Fibroblast of skin of left quadriceps (primary cell): ENCODE results near the gene B4GALT1.

Experiments
- DNase-seq, 2 experiments: peaks; one replicate each; pipeline ENCODE4 v3.0.0-alpha.2; 2013; ENCODE audit warnings: low read depth in 2 of 2

Gene B4GALT1, protein sequence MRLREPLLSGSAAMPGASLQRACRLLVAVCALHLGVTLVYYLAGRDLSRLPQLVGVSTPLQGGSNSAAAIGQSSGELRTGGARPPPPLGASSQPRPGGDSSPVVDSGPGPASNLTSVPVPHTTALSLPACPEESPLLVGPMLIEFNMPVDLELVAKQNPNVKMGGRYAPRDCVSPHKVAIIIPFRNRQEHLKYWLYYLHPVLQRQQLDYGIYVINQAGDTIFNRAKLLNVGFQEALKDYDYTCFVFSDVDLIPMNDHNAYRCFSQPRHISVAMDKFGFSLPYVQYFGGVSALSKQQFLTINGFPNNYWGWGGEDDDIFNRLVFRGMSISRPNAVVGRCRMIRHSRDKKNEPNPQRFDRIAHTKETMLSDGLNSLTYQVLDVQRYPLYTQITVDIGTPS

DNA sequence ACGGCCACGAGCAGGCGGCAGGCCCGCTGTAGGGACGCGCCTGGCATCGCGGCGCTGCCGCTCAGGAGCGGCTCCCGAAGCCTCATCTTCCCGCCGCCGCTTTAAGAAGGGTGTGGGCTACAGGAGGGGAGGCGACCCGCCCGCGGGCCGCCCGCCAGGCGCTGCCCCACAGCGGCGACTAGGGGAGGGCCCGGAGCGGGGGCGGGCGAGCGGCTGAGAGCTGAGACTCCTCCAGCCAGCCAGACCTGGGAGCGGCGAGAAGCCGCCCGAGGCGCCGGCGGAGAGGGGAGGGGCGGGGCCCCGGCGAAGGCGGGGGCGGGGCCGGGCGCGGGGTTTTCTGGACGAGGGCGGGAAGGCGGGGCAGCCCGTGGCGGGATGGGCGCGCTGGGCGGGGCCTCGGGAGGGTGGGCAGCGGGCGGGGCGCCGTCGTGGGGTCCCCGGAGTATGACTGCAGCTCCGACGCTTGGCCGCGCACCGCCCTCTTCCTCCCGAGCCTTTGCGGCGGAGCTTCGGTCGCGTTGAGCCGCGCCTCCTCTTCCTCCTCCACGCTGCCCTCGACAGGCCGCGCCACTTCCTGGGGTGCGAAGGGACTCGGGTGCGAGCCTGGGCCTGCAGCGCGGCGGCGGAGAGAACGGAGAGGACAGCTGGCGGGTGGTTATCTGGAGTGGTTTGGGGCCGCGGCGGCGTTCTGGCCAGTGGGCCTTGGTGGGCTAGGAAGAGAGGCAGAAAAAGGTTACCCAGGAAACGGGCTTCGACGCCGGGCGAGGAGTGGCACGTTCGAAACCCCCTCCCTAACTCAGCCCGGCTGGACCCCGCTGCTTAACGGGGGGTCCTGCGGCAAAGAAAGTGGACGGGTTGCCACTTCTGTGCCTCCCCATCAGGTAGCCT is at the start of gene B4GALT1:
TSS of gene B4GALT1 (minus strand) at position 253 of the 888 bp plus-strand sequence. CDS start at position 86, 167 bp downstream.
- DNase-seq: peak; percentile 89 to 91

DNA sequence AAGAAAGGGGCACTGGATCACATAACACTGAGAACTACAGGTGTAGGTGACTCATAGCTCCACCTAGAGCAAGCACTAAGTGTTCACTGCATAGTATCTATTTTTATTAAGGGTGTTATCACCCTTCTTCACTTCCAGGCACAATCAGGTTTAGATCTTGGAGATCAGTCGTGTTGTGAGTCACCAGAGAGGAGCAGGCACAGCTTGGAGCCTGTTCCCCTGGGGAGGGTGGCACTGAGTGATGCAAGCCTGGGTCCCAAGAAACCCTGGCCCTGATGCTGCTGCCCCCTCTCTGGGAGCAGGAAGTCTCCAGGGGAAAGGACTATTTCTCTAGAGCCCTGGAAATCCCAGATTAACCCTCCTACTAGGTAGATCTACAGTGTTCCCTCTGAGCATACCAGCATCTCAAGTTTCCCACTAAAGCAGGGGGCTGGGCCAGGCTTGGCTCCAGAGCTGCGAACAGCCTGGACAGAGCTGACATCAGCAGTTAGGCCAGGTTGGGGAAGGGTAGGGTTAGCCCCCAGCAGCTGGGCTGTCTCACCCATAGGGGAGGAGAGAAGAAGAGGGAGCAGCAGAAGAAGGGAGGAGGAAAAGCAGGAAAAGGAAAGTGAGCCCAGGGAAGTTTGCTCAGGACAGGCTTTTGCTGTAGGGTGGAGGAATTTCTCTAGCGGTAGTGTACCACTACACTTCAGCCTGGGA is 44.7 kb upstream of the B4GALT1 start:
- no peak for DNase-seq

DNA sequence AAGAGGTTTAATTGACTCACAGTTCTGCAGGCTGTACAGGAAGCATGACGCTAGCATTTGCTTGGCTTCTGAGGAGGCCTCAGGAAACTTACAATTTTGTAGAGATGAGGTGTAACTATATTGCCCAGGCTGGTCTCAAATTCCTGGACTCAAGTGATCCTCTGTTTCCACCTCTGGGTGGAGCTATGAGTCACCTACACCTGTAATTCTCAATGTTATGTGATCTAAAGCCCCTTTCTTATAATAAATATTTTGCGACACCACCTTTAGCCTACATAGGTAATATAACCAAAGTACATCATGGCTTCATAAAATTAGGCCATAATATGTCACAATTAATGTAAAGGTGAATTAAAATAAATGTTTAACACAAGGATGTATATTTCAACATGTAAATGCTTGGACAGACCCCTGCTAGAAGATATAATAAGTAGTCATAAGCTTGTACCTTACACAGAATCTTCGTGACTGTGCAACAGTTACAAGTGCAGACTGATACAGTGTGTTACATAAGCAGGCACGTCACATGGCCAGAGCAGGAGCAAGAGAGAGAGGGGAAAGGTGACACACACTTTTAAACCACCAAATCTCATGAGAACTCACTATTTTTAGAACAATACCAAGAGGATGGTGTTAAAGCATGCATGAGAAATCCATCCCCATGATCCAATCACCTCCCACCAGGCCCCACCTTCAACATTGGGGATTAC is 43.0 kb upstream of the B4GALT1 start:
- no peak for DNase-seq

DNA sequence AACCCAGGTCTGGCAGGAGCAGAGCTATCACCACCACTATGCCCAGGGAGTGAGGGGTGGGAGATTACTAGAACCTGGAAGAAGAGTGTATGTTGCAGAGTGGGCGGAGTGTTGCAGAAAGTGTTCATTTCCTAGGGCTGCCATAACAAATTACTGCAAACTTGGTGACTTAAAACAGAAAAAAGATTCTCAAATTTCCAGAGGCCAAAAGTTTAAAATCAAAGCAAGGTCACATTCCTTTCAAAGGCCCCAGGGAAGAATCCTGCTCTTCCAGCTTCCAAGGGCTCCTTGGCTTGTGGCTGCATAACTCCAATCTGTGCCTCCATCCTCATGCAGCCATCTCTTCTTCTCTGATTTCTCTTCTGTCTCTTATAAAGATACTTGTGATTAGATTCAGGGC is 42.3 kb upstream of the B4GALT1 start:
- DNase-seq: no peak

DNA sequence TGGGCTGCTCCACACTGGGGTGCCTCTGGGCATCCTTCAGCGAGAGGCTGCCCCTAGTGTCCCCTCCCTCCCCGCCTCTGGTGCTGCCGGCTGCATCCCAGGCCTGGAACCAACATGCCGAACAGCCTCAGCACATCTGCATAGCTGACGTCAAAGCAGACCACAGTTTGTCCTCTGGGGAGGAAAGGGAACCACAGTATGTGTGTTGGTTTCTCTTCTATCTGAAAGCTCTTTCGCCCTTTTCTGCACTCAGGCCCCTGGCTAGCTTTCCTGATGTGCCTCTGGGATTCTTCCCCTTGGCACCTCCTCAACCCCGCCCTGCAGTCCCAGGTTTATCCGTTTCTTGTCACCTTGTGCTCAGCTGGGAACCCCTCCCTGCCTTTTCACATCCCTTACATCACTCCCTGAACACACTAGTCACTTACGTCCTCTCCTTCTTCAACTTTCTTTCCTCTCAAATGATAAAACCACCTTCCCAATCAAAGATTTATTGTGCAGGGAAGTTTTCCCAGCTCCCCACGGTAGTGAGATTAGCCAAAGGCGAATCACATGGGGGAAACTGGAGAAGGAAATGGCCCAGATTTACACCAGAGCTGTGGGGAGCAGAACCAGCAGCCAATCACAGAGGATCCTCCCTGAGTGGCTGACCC is 35.5 kb upstream of the B4GALT1 start:
- peak; percentile 73 to 74 for DNase-seq

DNA sequence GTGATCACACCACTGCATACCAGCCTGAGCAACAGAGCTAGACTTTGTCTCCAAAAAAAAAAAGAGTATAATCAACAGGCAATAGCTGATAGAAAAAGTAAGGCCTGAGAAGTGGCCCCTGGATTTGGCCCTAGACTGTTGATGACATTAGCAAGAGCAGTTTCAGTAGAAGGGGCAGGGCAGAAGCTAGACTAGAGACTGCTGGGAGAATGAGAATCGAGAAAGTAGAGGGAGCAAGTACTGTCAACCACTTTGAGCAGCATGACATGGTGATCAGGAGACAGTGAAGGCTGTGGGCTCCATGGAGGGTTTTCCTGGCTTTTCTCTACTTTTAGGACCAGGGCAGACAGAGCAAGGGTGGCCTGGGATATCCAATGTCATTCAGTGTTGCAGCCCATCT is 34.9 kb upstream of the B4GALT1 start:
- no peak for DNase-seq

DNA sequence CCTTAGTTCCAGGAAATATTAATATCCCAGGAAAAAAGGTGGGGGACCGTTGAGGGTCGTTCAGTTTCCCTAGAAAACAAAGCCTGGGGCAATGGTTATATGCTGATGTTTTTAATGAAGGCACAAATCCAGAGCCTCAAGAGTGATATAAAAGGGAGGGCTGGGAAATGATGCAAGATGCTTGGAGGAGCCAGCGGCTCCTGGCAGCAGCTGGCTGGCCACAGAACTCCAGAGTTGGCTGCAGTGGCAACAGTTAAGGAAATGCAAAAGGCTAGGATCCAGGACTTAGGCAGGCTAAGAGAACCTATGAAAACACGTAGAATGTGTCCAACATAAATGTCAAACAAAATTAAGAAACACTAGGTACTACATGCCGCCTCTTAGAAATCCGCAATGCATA is 31.0 kb upstream of the B4GALT1 start:
- DNase-seq: no peak

DNA sequence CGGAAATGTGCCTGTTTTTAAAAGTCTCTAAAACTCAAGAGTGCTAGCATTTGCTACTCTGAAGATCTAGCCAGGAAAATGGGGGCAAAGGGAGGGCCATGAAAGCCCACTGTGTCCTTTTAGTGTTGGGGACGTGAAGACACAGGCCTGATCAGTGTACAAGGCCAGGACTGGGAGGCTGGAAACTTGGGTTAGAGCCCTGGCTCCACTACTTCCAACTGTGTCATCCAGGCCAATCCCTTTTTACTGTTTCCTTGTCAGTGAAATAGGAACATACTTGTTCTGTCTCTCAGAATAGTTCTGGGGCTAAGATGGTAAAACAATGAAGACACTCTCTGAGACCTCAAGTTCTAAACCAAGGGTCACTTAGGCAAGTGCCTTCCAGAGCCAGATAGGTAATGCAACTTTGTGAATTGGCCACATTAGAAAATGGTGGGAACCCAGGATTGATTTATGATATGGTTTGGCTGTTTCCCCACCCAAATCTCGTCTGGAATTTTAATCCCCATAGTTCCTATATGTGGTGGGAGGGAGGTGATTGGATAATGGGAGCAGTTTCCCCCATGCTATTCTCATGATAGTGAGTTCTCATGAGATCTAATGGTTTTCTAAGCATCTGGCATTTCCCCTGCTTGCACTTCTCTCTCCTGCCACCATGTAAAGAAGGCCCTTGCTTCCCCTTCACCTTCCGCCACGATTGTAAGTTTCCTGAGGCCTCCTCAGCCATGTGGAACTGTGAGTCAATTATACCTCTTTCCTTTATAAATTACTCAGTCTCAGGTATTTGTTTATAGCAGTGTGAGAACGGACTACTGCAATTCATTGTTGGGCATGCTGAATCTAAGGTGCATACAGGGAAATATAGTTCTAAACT is 30.4 kb upstream of the B4GALT1 start:
- no peak for DNase-seq

DNA sequence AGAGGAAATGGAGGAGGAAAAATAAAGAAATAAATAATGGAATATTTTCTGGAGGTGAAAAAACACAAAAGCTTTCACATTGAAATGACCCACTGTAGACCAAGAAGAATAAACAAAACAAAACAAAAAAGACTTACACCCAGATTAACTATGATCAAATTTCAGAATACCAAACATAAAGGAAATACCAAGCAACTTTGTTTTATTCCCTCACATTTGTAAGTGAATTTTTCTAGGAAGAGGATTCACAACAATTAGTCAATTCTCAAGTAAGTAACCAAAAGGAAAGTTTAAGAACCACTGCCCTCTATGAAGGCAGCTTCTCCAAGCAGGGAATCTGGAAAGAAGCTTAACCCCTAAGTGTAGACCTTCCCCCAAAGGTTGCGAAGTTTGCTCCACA is 29.6 kb upstream of the B4GALT1 start:
- no peak for DNase-seq

DNA sequence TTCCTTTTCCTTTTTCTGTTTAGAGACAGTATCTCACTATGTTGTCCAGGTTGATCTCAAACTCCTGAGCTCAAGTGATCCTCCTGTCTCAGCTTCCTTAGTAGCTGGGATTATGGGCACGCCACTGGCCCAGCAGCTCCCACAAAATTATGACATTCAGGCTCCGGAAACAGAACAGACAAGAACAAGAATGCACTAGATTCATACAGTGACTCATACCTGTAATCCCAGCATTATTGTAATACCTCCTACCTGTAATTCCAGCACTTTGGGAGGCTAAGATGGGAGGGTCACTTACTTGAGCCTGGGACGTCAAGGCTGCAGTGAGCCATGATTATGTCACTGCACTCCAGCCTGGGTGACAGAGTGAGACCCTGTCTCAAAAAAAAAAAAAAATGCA is 26.7 kb upstream of the B4GALT1 start:
- no peak for DNase-seq

DNA sequence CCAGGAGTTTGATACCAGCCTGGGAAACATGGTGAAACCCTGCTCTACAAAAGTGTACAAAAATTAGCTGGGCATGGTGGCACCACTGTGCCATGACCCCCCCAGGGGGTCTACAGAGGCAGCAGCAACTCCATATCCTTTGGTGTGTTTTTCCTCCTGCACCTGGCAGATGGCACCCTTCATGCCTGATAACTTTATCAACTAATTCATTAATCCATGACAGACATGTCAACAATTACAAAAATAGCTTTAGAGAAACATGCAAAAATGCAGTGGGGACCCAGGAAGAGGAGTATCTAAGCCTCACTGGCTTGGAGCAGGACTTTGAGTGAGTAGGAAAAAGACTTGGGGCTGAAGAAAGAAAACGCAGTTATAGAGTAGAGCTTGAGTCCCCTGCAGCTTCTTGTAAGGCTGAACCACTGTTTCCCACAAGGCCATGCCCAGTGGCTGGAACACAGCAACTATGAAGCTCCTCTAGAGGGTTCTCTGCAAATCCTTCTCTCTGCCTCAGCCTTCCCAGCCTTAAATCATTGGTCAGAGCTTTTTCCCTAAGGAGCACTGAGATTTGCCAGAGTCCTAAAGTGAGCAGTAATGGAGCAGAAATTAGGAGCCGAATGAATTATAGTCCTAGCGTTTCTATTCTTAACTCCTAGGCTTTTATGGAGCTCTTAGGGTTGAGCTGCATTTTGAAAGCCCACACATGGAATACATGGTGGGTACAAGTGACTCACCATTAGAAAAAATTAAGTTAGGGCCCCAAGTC is 25.5 kb upstream of the B4GALT1 start:
- peak; percentile 72 to 74 for DNase-seq

DNA sequence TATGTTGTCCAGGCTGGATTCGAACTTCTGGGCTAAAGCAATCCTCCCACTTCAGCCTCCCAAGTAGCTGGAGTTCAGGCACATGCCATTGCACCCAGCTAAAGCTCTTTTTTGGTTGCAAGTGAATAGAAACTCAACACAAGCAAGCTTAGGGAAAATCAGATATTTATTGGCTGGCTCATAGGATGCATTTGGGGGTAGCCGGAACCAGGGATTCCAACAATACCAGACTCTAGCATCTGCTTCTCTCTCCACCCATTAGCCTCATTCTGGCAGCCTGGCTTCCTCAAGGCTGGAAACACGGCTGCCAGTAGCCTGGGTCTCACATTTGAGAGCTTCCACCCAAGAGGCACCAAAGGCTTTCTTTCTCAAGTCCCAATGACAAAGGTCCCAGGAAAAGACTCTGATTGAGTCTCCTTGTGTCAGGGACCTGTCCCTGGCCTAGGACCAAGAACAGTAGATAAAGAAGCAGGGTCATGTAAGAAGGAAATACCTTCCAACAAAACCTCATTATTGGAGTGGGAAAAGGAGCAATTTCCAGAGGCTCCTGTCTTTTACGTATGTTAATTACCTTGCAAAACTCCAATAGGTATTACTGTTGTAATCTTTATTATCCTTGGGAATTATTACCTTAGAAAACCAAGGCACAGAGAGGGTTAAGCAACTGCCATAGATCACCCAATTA is 23.0 kb upstream of the B4GALT1 start:
- no peak for DNase-seq

DNA sequence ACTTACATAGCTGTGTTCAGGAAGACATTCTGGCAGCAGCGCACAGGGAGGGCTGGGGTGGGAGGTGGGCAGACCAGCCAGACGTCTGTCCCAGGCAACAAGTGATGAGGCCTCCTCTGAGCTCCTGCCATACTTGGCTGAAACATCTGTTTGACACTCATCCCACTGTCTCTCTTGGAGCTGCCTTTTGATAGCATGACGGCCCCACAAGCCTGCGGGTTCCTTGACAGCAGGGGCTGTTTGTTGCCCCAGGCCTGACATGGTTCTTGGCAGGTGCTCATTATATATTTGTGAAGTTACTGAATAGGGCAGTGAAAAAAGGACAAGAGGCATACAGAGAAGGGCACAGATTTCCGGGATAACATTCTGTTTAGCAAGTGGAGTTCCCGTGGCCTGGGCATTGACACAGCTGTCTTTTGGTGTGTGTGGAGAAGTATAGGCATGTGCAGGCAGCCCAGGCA is 22.2 kb upstream of the B4GALT1 start:
- DNase-seq: no peak

DNA sequence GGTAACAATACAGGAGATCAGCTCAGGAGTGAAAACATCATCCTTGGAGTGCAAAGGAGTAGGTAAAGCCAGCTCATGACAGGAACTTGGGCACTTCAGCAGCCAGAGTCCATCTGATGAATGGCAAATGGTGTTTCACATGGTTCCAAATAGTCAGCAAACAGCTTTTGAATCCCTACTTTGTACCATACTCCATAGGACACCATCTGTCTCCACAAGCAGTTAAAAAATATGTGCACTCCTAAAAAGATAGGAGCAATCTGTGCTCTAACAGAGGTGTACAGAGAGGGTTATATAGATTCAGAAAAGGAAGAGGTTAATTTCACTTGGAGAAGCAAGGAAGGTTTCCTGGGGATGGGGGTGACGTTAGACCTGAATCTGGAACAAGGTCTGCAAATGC is 21.6 kb upstream of the B4GALT1 start:
- no peak for DNase-seq

DNA sequence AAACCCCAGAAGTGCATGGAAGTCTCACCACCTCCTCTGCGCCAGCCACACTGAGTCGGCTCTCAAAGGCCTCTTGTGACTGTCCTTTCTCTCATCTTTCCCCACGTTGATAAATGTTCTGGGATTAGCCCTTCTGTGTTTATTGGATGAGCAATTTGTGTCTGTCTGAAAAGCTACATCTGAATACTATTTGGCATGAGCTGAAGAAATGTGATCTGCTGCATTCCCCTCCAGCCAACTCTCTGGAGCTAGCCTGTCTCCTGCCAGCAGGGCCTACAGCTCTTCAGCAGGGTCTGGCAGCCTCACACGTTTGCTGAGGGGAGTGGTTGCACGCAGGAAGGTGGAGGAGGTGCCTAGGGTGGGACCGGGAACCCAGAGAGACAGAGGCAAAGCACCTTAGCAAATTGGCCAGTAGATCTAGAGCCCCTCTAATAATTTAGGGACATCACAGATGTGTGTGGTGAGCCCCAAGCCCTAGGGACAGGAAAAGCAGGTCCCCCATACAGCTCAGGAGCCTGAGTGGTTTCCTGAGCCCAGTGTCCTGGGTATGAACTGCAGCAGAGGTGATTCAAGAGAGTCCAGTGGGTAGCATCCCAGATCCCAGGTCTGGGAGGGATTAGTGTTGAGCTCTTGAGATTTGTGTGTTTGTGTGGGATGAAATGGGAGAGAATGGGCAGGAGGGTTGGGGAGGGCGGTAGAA is 20.5 kb upstream of the B4GALT1 start:
- peak; percentile 74 to 77 for DNase-seq

DNA sequence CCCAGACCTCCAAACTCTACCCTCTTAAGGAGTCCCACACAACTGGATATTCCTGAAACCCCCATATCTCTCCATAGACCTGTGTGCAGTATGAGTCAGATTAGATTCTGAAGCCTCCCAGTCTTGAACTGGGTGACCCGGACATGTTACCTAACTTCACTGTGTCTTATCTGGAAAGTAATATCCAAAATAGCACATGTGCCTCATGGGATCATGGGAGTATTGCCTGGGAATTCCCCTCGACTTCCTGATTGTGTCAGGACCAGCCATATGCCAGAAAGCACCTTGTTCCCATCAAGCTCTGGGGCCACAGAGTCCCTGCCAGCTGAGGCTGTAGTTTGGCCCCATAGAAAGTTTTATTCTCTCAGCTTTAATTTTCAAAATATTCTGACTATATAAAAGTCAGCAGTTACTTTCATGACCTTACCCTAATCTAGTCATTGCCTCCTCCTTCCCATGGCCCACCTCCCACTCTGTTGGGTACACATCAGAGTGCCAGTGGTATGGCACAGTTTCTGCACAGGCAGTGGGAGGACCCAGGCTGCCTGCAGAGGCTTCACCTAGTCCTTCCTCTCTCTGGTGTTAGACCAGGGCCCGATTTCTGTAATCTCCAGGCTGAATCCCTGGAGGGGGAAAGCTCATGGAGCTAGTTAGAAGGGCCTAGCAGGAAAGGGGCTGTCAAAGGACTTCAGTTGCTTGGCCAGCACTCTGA is 19.5 kb upstream of the B4GALT1 start:
- no peak for DNase-seq

DNA sequence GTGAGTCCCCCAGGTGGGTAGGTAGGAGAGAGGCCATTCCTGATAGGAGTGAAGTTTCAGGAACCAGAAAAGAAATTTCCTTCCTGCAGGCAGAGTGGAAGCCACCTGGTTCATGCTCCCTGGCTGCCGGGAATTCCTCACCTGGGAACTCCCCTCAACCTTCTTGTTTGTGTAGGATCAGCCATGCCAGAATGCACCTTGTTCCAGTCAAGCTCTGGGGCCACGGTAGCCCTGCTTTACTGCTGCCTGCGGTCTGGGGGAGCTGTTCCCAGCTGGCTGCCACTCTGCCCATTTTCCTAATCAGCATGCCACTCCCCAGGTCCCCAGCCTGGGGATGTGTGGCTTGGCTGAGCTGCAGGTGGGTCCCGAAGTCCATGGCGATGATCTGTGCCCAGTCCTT is 18.7 kb upstream of the B4GALT1 start:
- DNase-seq: no peak
